CD14-positive monocyte (primary cell): Measurements from ENCODE around the gene VPS52. TPM values are rescaled to one million over a fixed set of nuclear protein-coding genes. Genes with fewer than 3 reads are reported as not detected.

Experiments used
- DNase-seq, 3 donors: peaks; one replicate each; pipeline ENCODE4 v3.0.0-alpha.2; 2011 to 2022
- H2AFZ ChIP-seq: 2 replicates; pipeline ENCODE4 v1.6.0; 2012; ENCODE audit warnings: mild to moderate bottlenecking, low read depth, low read length, inconsistent platforms; ENCODE audit not compliant: insufficient read depth, poor library complexity, severe bottlenecking
- H3K27ac ChIP-seq, 2 donors: 1 replicate in 1 of 2; 2 replicates in 1 of 2; pipeline ENCODE4 v1.5.1; 2012 to 2013; ENCODE audit warnings: low read length in 2 of 2, control low read depth in 1 of 2, inconsistent platforms in 1 of 2, low read depth in 1 of 2, mild to moderate bottlenecking in 1 of 2
- H3K27me3 ChIP-seq, 2 donors: one replicate each; pipeline versions ENCODE4 v1.6.0 to v1.6.1; 2011 to 2013; ENCODE audit warnings: low read length in 2 of 2; ENCODE audit not compliant: control insufficient read depth in 2 of 2, insufficient read depth in 2 of 2
- H3K36me3 ChIP-seq, 2 donors: replicated peaks in 1 of 2; 1 replicate in 1 of 2; 2 replicates in 1 of 2; pipeline versions ENCODE4 v1.5.1 to v1.6.1; 2012 to 2013; ENCODE audit warnings: low read length in 2 of 2, control low read depth in 1 of 2, inconsistent platforms in 1 of 2, mild to moderate bottlenecking in 1 of 2; ENCODE audit not compliant: insufficient read depth in 2 of 2, control insufficient read depth in 1 of 2
- H3K4me1 ChIP-seq, 2 donors: 1 replicate in 1 of 2; 2 replicates in 1 of 2; pipeline versions ENCODE4 v1.5.1 to v1.6.1; 2012 to 2013; ENCODE audit warnings: low read length in 2 of 2, control low read depth in 1 of 2, inconsistent platforms in 1 of 2, mild to moderate bottlenecking in 1 of 2, moderate library complexity in 1 of 2; ENCODE audit not compliant: insufficient read depth in 2 of 2, control insufficient read depth in 1 of 2
- H3K4me2 ChIP-seq: replicated peaks from 2 replicates; pipeline ENCODE3; 2012; ENCODE audit warnings: low read length, moderate library complexity, mild to moderate bottlenecking; ENCODE audit not compliant: poor library complexity, severe bottlenecking; ENCODE audit errors: extremely low read depth
- H3K4me3 ChIP-seq, 3 experiments: fragments of 200-600 bp in 1 of 3; sonication (generic) in 1 of 3; replicated peaks in 1 of 3; 1 replicate in 2 of 3; 2 replicates in 1 of 3; pipeline ENCODE4 v1.5.1; 2011 to 2013; ENCODE audit warnings: low read length in 3 of 3, mild to moderate bottlenecking in 3 of 3, control low read depth in 2 of 3, low read depth in 2 of 3, inconsistent platforms in 1 of 3, moderate library complexity in 1 of 3
- H3K79me2 ChIP-seq: 2 replicates; pipeline ENCODE4 v1.6.0; 2012; ENCODE audit warnings: mild to moderate bottlenecking, control low read depth, inconsistent platforms, low read length, moderate library complexity; ENCODE audit not compliant: insufficient read depth
- H3K9ac ChIP-seq: 2 replicates; pipeline ENCODE4 v1.6.0; 2017; ENCODE audit warnings: low read length, mild to moderate bottlenecking; ENCODE audit not compliant: insufficient read depth, poor library complexity, severe bottlenecking
- H3K9me3 ChIP-seq, 2 donors: replicated peaks in 1 of 2; 1 replicate in 1 of 2; 2 replicates in 1 of 2; pipeline versions ENCODE4 v1.5.1 to v1.6.1; 2012 to 2013; ENCODE audit warnings: low read length in 2 of 2, control low read depth in 1 of 2; ENCODE audit not compliant: control insufficient read depth in 1 of 2, insufficient read depth in 1 of 2
- H4K20me1 ChIP-seq: 2 replicates; pipeline ENCODE4 v1.6.0; 2012; ENCODE audit warnings: mild to moderate bottlenecking, low read length, control low read depth, moderate library complexity; ENCODE audit not compliant: insufficient read depth
- H3K27ac Mint-ChIP-seq, 7 donors: one replicate each; pipeline ENCODE4 v1.8.0; 2020; ENCODE audit warnings: mild to moderate bottlenecking in 7 of 7, mixed read lengths in 7 of 7, moderate library complexity in 6 of 7, inconsistent platforms in 2 of 7
- H3K27me3 Mint-ChIP-seq, 3 donors: one replicate each; pipeline ENCODE4 v1.8.0; 2021 to 2022; ENCODE audit warnings: low read depth in 3 of 3, mild to moderate bottlenecking in 3 of 3, mixed read lengths in 3 of 3, moderate library complexity in 3 of 3, inconsistent platforms in 1 of 3
- H3K36me3 Mint-ChIP-seq, 2 donors: one replicate each; pipeline ENCODE4 v1.8.0; 2020; ENCODE audit warnings: mixed read lengths in 2 of 2, inconsistent platforms in 1 of 2, mild to moderate bottlenecking in 1 of 2
- H3K4me1 Mint-ChIP-seq: one replicate; pipeline ENCODE4 v1.8.0; 2020; ENCODE audit warnings: mild to moderate bottlenecking, mixed read lengths
- H3K4me3 Mint-ChIP-seq, 2 donors: one replicate each; pipeline ENCODE4 v1.8.0; 2020; ENCODE audit warnings: mild to moderate bottlenecking in 2 of 2, mixed read lengths in 2 of 2, moderate library complexity in 1 of 2
- H3K9me3 Mint-ChIP-seq, 7 donors: one replicate each; pipeline ENCODE4 v1.8.0; 2020 to 2022; ENCODE audit warnings: mixed read lengths in 7 of 7, mild to moderate bottlenecking in 6 of 7, moderate library complexity in 6 of 7, inconsistent platforms in 2 of 7
- WGBS: methylation state at CpG from one replicate; pipeline ENCODE4 v1.1.5; 2013; ENCODE audit warnings: missing lambda C conversion rate; ENCODE audit not compliant: insufficient coverage; 5-methylcytosine and 5-hydroxymethylcytosine counted together
- intact Hi-C, 2 donors: fragments of 100-400 bp; cut with micrococcal nuclease; formaldehyde crosslinking; loops; one replicate each; pipeline versions ENCODE4 v1.15.0 to v1.15.1; 2023
- polyA plus RNA-seq, 3 donors: library from polyadenylated mRNA; depleted of rRNA in 1 of 3; unstranded in 2 of 3; stranded (reverse) in 1 of 3; fragments of 300-500 nt in 2 of 3; fragments of >200 nt in 1 of 3; fragmentation: Illumina TruSeq in 2 of 3; gene quantifications; 1 replicate in 2 of 3; 2 replicates in 1 of 3; pipeline ENCODE4 v1.2.3, GENCODE V29; 2012 to 2021
- TF ChIP-seq, protein P1 (sequence below): fragments of 200-600 bp; IDR thresholded peaks from one replicate; pipeline ENCODE4 v1.8.0; 2022; ENCODE audit warnings: antibody characterized with exemption, mild to moderate bottlenecking

Gene VPS52
- polyA plus RNA-seq, 3 donors, result 11.0 to 150 (median 14.5) TPM

GRCh38 chr6:33297956-33298772 lies 26.5 kb upstream of the VPS52 start:
- Histone ChIP-seq H4K20me1 (peaks cover 74% of the 10 kb centered on the region), H2AFZ (peak overlapping the region; percentile 53), H3K27me3 (no peaks in the 10 kb centered on the region), H3K9me3 (no peaks in the 10 kb centered on the region), H3K9ac (peak overlapping the region; percentile 78), H3K4me2 (peak overlapping the region; percentile 99), H3K79me2 (peaks cover 78% of the 10 kb centered on the region), H3K36me3 (peaks cover 40 to 62% of the 10 kb centered on the region in 2 donors), H3K27ac (peak overlapping the region; percentile 94 to 98), H3K4me1 (peaks cover 34 to 36% of the 10 kb centered on the region in 2 donors), H3K4me3 (peak overlapping the region; percentile 75 to 95 (median 83))
- Mint-ChIP-seq H3K4me3 (peak overlapping the region; percentile 100), H3K36me3 (peaks cover 40 to 61% of the 10 kb centered on the region in 2 donors), H3K27me3 (peaks cover 0 to 3% (median 0%) of the 10 kb centered on the region in 3 donors), H3K9me3 (peaks cover 0 to 6% (median 0%) of the 10 kb centered on the region in 7 donors), H3K4me1 (peaks cover 44% of the 10 kb centered on the region), H3K27ac (peak overlapping the region; percentile 98 to 100 (median 100))
- peak; percentile 82 to 85 (median 82) for DNase-seq
- intact Hi-C loops, result loop anchor here (2.0 to 10.0 kb wide), 3 partner anchors 96 to 97 kb away; partner anchors contain the start of genes RXRB (in 2 of the 2), SLC39A7 (in 2 of the 2), HSD17B8 (in 1 of the 2) and KIFC1 (in 1 of the 2)
- under 1% methylated on average over 19 of the region's 42 CpGs for WGBS
- TF ChIP-seq, protein P1, sequence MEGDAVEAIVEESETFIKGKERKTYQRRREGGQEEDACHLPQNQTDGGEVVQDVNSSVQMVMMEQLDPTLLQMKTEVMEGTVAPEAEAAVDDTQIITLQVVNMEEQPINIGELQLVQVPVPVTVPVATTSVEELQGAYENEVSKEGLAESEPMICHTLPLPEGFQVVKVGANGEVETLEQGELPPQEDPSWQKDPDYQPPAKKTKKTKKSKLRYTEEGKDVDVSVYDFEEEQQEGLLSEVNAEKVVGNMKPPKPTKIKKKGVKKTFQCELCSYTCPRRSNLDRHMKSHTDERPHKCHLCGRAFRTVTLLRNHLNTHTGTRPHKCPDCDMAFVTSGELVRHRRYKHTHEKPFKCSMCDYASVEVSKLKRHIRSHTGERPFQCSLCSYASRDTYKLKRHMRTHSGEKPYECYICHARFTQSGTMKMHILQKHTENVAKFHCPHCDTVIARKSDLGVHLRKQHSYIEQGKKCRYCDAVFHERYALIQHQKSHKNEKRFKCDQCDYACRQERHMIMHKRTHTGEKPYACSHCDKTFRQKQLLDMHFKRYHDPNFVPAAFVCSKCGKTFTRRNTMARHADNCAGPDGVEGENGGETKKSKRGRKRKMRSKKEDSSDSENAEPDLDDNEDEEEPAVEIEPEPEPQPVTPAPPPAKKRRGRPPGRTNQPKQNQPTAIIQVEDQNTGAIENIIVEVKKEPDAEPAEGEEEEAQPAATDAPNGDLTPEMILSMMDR, result no peak

- Histone ChIP-seq H3K9ac (peak overlapping the region; percentile 78), H3K27ac (peak overlapping the region; percentile 94 to 98), H3K4me3 (peak overlapping the region; percentile 75 to 95 (median 83)), H3K36me3 (peaks cover 46 to 62% of the 10 kb centered on the region in 2 donors), H3K9me3 (no peaks in the 10 kb centered on the region), H3K79me2 (peaks cover 72% of the 10 kb centered on the region), H3K4me2 (peak overlapping the region; percentile 99), H3K4me1 (peaks cover 34 to 36% of the 10 kb centered on the region in 2 donors), H4K20me1 (peaks cover 75% of the 10 kb centered on the region), H2AFZ (peak overlapping the region; percentile 50), H3K27me3 (no peaks in the 10 kb centered on the region)
- Mint-ChIP-seq H3K27me3 (peaks cover 0 to 3% (median 0%) of the 10 kb centered on the region in 3 donors), H3K27ac (peak overlapping the region; percentile 88 to 100 (median 100)), H3K9me3 (peaks cover 0 to 6% (median 0%) of the 10 kb centered on the region in 7 donors), H3K36me3 (peaks cover 47 to 61% of the 10 kb centered on the region in 2 donors), H3K4me1 (peaks cover 44% of the 10 kb centered on the region), H3K4me3 (peak overlapping the region; percentile 100)
- TF ChIP-seq, protein P1, result no peak
- peak in 2 of 3 donors; percentile 15 to 25 for DNase-seq
- WGBS, result 2% methylated on average over 11 of the region's 16 CpGs
- intact Hi-C loops, result loop anchor here (5.0 to 10.0 kb wide), 2 partner anchors 95 to 97 kb away; partner anchors contain the start of genes HSD17B8 (in 1 of the 2), KIFC1 (in 1 of the 2), RXRB (in 1 of the 2) and SLC39A7 (in 1 of the 2)
Observed at GRCh38 chr6:33297406-33297955, 25.8 kb upstream of the VPS52 start.
